GM13976 (cell line): ENCODE results near the gene ZCCHC17.
A peak's percentile ranks its signal among the peaks of the same experiment; 100 is the strongest.

Experiments
- DNase-seq: peaks from one replicate; pipeline ENCODE4 v3.0.0; 2012; ENCODE audit warnings: low spot score
- CTCF ChIP-seq: IDR thresholded peaks from 2 replicates; pipeline ENCODE4 v1.5.1; 2012; ENCODE audit warnings: borderline replicate concordance, mild to moderate bottlenecking; ENCODE audit not compliant: insufficient read depth; ENCODE audit errors: extremely low read depth, missing control alignments, control extremely low read depth
- in situ Hi-C: fragments of 300-500 bp; cut with MboI; formaldehyde crosslinking; loops from one replicate; pipeline ENCODE4 v1.12.0; 2022; ENCODE audit warnings: low sequenced_read_pairs, mixed read lengths, inconsistent platforms; ENCODE audit not compliant: unreplicated experiment

ZCCHC17 gene

GRCh38 chr1:31387612-31388011 is 90.8 kb downstream of the ZCCHC17 start:
- DNase-seq, result no peak
- TF ChIP-seq CTCF, result no peak
- in situ Hi-C loops, result no loop called here

GRCh38 chr1:31389616-31390015 is 92.8 kb downstream of the ZCCHC17 start:
- no peak for DNase-seq
- in situ Hi-C loops, result no loop called here
- no peak for TF ChIP-seq CTCF

DNA sequence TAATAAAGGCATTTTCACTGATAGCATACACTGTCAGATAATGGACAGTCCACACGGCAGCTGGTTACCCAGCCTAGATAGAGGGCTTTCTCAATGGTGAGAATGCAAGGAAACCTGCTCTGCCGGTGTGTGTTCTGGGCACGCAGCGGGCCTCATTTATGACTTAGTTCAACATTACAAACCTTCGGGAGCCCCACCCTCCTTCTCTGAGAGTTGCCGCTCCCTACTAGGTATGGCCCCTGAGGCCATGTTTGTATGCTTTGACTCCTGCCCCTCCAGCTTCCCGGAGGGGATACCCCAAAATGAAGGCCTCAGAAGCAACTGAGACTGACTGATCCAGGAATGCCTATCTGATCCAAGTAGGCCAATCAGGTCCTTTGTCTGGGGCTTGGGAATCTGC is 93.2 kb downstream of the ZCCHC17 start:
- DNase-seq, result no peak
- TF ChIP-seq CTCF, result no peak
- in situ Hi-C loops, result no loop called here

DNA sequence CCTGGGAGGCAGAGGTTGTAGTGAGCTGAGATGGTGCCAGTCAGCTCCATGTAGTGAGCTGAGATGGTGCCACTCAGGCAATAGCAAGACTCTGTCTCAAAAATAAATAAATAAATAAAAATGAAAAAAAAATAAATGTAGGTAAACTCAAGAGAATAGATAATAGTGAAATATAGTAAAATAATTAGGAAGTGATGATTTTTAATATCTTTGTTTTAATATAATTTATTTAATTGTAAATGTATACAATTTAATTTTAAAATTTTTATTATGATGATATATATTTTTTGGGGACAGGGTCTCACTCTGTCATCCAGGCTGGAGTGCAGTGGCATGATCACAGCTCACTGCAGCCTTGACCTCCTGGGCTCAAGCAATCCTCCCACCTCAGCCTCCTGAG is 96.6 kb downstream of the ZCCHC17 start:
- DNase-seq, result no peak
- TF ChIP-seq CTCF, result no peak
- in situ Hi-C loops, result no loop called here

GRCh38 chr1:31394584-31395193 is 97.9 kb downstream of the ZCCHC17 start:
- peak; percentile 84 for TF ChIP-seq CTCF
- DNase-seq, result peak; percentile 89
- in situ Hi-C loops, result no loop called here

GRCh38 chr1:31396633-31397351 is 100.0 kb downstream of the ZCCHC17 start:
- DNase-seq, result no peak
- in situ Hi-C loops, result no loop called here
- TF ChIP-seq CTCF, result no peak
